Cardiac muscle cell (in vitro differentiated cells and primary cell): ENCODE results near the gene NCSTN. TPM values are rescaled to one million over a fixed set of nuclear protein-coding genes. Genes with fewer than 3 reads are reported as not detected.

ENCODE experiments used
- DNase-seq, 2 donors: peaks; one replicate each; pipeline versions ENCODE4 v3.0.0 to v3.0.0-alpha.2; 2010 to 2017; ENCODE audit warnings: low read depth in 1 of 2, low spot score in 1 of 2
- H3K27ac ChIP-seq: fragments of 200-600 bp; sonication (generic); 2 replicates; pipeline ENCODE4 v1.5.1; 2016
- H3K27me3 ChIP-seq: fragments of 200-600 bp; sonication (generic); 2 replicates; pipeline ENCODE4 v1.6.0; 2016; ENCODE audit warnings: control low read depth
- H3K36me3 ChIP-seq: fragments of 200-600 bp; sonication (generic); 2 replicates; pipeline ENCODE4 v1.5.1; 2016; ENCODE audit warnings: control low read depth
- H3K4me1 ChIP-seq: fragments of 200-600 bp; sonication (generic); 2 replicates; pipeline ENCODE4 v1.8.1; 2017; ENCODE audit warnings: low read depth, mild to moderate bottlenecking, mixed run types
- H3K4me3 ChIP-seq: fragments of 200-600 bp; sonication (generic); 2 replicates; pipeline ENCODE4 v1.5.1; 2016; ENCODE audit warnings: mild to moderate bottlenecking
- H3K9me3 ChIP-seq: fragments of 200-600 bp; sonication (generic); 2 replicates; pipeline ENCODE4 v1.5.1; 2017; ENCODE audit warnings: low read depth, mild to moderate bottlenecking, control low read depth
- CTCF ChIP-seq: IDR thresholded peaks from 2 replicates; pipeline ENCODE4 v1.5.1; 2012; ENCODE audit warnings: low read depth, mild to moderate bottlenecking, low read length
- polyA plus RNA-seq: library from polyadenylated mRNA; unstranded; fragments of >200 nt; fragmentation: Nextera tagmentation; extraction: Ambion mirVana; gene quantifications from 2 replicates; pipeline ENCODE4 v1.2.1, GENCODE V29; 2016
- total RNA-seq: library from RNA; depleted of rRNA; stranded (reverse); fragments of >200 nt; gene quantifications from 2 replicates; pipeline ENCODE4 v1.2.3, GENCODE V29; 2016

NCSTN gene
- 55.4 and 65.8 TPM in 2 replicates for total RNA-seq
- 97.8 and 113 TPM in 2 replicates for polyA plus RNA-seq

GRCh38 chr1:160342953-160343869 is at the start of gene NCSTN, which contains the start of gene COPA:
NCSTN (plus strand) TSS chr1:160343383; CDS start chr1:160343397, 14 bp downstream.
COPA (minus strand) TSS chr1:160343250; CDS start chr1:160343170, 80 bp downstream.
- H3K27me3 ChIP-seq: no peaks in the 10 kb centered on the region
- TF ChIP-seq CTCF: peak; percentile 12
- H3K27ac ChIP-seq: peak within 1 kb of the TSS; percentile 95
- peak within 1 kb of the TSS; percentile 79 for H3K4me3 ChIP-seq
- H3K4me1 ChIP-seq: peaks cover 14% of the 10 kb centered on the region
- H3K36me3 ChIP-seq: peaks cover 32% of the 10 kb centered on the region
- H3K9me3 ChIP-seq: no peaks in the 10 kb centered on the region
- peak; percentile 96 to 98 for DNase-seq

GRCh38 chr1:160296036-160296435 is 47.1 kb upstream of the NCSTN start:
- Histone ChIP-seq H3K36me3 (peaks cover 84% of the 10 kb centered on the region), H3K27ac (no peak overlapping the region), H3K4me3 (no peak overlapping the region), H3K9me3 (no peaks in the 10 kb centered on the region), H3K4me1 (no peaks in the 10 kb centered on the region), H3K27me3 (no peaks in the 10 kb centered on the region)
- TF ChIP-seq CTCF: no peak
- DNase-seq: no peak

- no peak for DNase-seq
- Histone ChIP-seq H3K4me3 (no peak overlapping the region), H3K9me3 (no peaks in the 10 kb centered on the region), H3K27me3 (no peaks in the 10 kb centered on the region), H3K27ac (no peak overlapping the region), H3K36me3 (peaks cover 70% of the 10 kb centered on the region), H3K4me1 (no peaks in the 10 kb centered on the region)
- TF ChIP-seq CTCF: no peak
Measured at GRCh38 chr1:160300173-160300572, 43.0 kb upstream of the NCSTN start.

GRCh38 chr1:160307118-160307791 is 35.9 kb upstream of the NCSTN start:
- DNase-seq: no peak
- Histone ChIP-seq H3K27ac (no peak overlapping the region), H3K4me3 (no peak overlapping the region)

More at GRCh38 chr1:160307118-160307791, 35.9 kb upstream of the NCSTN start:
- H3K36me3 ChIP-seq: peaks cover 80% of the 10 kb centered on the region
- no peaks in the 10 kb centered on the region for H3K9me3 ChIP-seq
- no peak for TF ChIP-seq CTCF
- H3K27me3 ChIP-seq: no peaks in the 10 kb centered on the region
- no peaks in the 10 kb centered on the region for H3K4me1 ChIP-seq
